Gastrocnemius medialis (tissue), 4 donors: ENCODE measurements around the gene GPR183.

Source experiments
- POLR2A ChIP-seq, 2 donors: fragments of 450-650 bp; IDR thresholded peaks; one replicate each; pipeline ENCODE4 v1.6.1; 2017; ENCODE audit warnings: antibody characterized with exemption in 2 of 2, mild to moderate bottlenecking in 2 of 2, moderate library complexity in 2 of 2
- TF ChIP-seq, protein P1 (sequence below), 5 experiments: fragments of 450-650 bp in 3 of 5; fragments of 200-600 bp in 2 of 5; sonication (generic) in 2 of 5; IDR thresholded peaks in 4 of 5; conservative IDR thresholded peaks in 1 of 5; 1 replicate in 4 of 5; 2 replicates in 1 of 5; pipeline ENCODE4 v1.5.1; 2016 to 2019; ENCODE audit warnings: antibody characterized with exemption in 5 of 5, mild to moderate bottlenecking in 3 of 5, moderate library complexity in 3 of 5

DNA sequence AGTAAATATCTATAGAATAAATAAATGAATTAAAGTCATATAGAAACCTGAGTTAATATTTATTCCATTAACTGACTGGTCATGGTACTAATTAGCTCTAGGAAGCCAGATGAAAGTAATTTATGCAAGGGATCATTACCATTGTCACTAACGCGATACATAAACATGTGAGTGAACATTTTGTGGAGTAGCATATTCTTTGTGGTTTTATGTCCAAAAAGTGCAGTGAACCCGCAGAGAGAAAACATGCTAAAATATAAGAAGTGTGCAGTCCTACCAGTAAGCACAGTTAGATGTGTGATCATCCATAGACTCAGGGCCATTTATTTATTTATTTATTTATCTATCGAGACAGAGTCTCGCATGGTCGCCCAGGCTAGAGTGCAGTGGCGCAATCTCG, 1.6 kb downstream of the GPR183 start:
- TF ChIP-seq, protein P1, sequence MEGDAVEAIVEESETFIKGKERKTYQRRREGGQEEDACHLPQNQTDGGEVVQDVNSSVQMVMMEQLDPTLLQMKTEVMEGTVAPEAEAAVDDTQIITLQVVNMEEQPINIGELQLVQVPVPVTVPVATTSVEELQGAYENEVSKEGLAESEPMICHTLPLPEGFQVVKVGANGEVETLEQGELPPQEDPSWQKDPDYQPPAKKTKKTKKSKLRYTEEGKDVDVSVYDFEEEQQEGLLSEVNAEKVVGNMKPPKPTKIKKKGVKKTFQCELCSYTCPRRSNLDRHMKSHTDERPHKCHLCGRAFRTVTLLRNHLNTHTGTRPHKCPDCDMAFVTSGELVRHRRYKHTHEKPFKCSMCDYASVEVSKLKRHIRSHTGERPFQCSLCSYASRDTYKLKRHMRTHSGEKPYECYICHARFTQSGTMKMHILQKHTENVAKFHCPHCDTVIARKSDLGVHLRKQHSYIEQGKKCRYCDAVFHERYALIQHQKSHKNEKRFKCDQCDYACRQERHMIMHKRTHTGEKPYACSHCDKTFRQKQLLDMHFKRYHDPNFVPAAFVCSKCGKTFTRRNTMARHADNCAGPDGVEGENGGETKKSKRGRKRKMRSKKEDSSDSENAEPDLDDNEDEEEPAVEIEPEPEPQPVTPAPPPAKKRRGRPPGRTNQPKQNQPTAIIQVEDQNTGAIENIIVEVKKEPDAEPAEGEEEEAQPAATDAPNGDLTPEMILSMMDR (IDR thresholded peaks at IDR 0.05 in 4 of 5, conservative IDR thresholded peaks at IDR 0.05 in 1 of 5) = no peak
- TF ChIP-seq POLR2A (IDR thresholded peaks at IDR 0.05) = no peak
